ENCODE data around the gene HHIP.

Gene HHIP

GRCh38 chr4:144709793-144710525 lies 64.0 kb downstream of the HHIP start:
- DNase-seq, result no peak

GRCh38 chr4:144710526-144710912 lies 64.6 kb downstream of the HHIP start:
- DNase-seq, result no peak

- no peak for DNase-seq
Observed at GRCh38 chr4:144711700-144712456, 65.9 kb downstream of the HHIP start.

DNA sequence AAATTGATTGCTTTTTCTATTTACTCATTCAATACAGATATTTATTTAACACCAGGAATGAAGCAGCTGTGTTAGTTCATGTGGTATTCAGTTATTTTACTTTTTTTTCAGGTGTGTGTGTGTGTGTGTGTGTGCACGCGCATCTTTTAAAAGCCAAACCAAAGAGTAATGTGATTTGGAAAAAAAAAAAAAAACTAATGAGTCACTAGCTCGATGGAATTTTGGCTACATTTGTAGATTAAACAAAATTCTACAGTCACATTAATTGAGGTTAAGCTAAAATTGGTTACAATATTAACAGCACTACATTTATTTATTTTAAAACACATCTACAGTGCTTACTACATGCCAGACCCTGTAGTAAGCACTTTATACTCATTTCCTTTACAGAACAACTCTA lies 66.8 kb downstream of the HHIP start:
- no peak for DNase-seq

GRCh38 chr4:144714166-144714565 lies 68.2 kb downstream of the HHIP start:
- no peak for DNase-seq

- no peak for DNase-seq
Observed at GRCh38 chr4:144715230-144715629, 69.3 kb downstream of the HHIP start.

- DNase-seq, result no peak
Observed at GRCh38 chr4:144716778-144717177, 70.8 kb downstream of the HHIP start.

DNA sequence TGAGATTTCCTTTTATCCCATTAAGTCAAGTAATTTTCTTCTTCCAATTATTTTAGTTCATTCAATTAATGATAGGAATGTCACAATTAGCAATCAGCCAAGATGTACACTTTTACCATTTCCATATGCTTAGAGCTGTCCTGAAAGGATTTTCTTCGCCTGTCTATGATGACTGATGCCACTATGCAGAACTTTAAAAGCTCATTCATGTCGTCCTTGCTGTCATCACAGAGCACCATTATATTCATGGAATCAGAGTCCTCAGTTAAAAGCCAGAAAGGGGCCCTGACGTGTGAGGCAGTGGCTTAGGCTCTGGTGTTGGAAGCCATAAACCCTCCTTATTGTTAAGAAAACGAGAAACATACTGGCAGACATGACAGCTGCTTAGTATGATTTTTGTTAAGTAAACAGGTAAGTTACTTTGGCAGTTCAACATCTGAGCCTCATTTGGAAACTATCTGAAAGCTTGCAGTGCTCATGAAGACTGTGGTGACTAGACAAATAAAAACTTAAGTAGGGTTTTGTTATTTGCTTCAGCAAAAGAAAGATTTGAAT lies 73.1 kb downstream of the HHIP start:
- DNase-seq, result no peak

GRCh38 chr4:144720491-144720890 lies 74.5 kb downstream of the HHIP start:
- DNase-seq, result no peak

DNA sequence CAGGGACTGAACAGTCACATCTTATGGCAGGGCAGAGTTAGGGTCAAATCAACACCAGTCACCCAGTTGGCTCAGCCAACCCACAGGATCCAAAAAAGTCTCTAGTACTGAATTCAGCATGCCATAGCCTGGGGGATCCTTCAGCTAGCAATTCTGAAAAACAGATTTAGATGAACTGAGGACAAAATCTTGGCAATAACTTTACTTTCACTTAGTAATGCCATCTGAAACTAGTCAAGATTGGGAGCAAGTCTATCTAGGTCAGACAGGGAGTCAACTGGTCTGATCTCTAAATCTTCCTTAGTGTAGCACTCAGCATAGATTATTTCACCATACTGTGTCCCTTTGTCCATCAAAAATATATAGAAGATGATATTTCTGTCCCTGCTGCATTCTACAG lies 76.0 kb downstream of the HHIP start:
- no peak for DNase-seq

DNA sequence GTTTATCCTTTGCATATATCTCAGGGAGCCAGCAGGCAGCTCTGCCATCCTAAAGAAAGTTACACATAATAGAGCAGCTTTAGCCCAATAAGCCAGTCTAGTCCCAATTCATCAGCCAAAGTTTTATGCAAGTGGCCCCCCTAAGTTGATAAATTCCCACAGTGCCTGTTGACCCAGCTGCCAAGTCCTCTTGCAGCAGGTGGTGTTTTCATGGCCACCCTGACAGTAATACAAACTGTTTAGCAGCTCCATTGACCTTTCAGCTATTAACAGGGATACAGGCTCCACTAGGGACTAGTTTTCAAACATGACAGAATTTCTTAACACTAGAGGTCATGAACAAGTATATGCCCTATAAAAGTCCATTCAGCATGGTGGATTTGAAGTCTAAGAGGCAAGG lies 77.5 kb downstream of the HHIP start:
- no peak for DNase-seq

DNA sequence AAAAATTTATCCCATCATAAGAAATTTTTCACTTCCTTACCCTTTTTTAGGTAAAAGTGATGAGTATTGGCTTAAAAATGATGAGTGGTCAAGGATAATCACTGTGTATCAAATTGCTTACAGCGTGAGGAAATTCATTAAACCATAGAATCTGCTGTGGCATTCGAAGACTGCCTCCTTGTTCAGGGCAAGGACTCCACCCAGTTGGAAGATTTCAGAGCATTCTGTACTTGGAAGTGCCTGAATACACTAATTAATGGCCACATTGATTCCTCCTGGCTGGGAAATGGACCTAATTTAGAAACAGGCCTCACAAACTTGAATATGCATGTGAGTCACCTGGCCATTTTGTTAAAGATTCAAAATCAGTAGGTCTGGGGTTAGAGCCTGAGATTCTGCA lies 83.2 kb downstream of the HHIP start:
- no peak for DNase-seq

GRCh38 chr4:144732584-144733428 lies 86.8 kb downstream of the HHIP start:
- no peak for DNase-seq

- DNase-seq, result no peak
Observed at GRCh38 chr4:144733566-144733965, 87.6 kb downstream of the HHIP start.

DNA sequence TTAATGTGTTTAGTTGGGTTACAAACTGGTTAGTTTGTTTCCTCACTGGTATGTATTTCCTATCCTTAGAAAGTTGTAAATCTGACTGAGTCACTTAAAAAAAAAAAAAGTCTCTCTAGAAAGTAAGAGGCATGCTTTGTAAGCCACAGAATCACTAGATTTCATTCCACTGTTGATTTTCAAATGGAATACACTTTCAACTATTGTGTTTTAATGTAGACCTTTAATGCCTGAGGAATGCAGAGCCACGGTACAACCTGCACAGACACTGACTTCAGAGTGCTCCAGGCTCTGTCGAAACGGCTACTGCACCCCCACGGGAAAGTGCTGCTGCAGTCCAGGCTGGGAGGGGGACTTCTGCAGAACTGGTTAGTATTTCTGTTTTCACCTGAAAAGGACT lies 88.6 kb downstream of the HHIP start:
- DNase-seq, result no peak

DNA sequence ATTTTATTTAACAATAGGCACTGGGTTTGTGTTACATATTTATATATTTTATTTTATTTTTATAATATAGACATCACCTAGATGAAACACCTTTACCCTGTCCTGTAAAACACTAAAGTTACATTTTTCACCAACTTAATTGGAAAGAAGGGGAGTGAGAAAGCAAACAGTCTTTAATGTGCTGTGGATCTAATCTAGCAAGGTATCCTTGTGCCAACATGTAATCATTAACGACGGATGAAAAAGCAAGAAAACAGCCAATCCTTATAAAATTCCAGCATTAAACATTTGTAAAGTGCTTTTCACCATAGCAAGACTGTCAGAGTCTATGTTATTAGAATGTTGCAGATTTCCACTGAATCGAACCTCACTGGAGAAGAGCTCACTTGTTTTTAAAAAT lies 92.7 kb downstream of the HHIP start:
- no peak for DNase-seq

DNA sequence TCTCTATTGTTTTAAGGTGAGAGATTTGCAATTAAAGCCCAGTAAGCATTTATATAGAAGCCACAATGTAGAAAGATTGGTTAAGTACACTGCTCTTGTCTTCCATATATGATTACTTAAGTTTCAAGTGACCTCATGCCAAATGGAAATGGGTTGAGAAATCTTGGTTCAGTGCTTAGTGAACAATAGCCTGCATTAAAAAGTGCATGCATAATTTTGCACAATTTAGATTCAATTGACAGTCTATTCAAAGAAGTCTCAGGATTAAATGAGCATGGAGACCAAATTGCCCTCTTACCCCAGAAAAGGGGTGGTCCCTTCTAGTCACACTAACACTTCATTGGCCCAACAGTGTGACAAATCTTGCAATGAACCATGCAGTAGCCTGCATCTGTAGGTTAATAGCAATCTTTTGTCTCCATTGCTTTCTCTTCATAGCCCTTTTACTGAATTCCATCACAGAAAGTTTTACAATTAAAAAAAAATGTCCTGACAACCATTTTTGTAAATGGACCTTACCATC lies 93.6 kb downstream of the HHIP start:
- no peak for DNase-seq

DNA sequence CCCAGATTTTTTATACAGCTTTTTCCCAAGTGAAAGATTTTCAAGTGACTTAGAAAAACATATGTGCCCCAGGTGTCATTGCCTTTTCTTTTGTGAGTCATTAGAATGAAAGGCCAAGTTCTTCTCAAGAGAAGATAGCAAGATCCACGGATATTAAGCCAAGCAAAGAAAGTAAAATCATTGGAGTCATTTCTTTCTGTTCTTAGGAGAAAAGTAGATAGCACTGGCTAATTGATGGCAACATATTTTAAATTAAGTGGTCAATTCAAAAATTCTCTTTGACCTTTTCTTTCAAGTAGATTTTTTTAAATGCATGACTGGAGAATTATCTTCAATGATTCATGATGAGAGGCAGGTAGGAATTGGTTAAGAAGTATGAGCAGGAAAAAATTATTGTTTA lies 94.4 kb downstream of the HHIP start:
- DNase-seq, result no peak

GRCh38 chr4:144748814-144749555 lies 103.0 kb downstream of the HHIP start:
- DNase-seq, result no peak

GRCh38 chr4:144750348-144750747 lies 104.4 kb downstream of the HHIP start:
- no peak for DNase-seq

GRCh38 chr4:144754562-144755410 lies 108.8 kb downstream of the HHIP start:
- no peak for DNase-seq

All from effector CD8-positive, alpha-beta T cell (primary cell).